Inflammatory macrophage (primary cell): ENCODE results near the gene MFNG.
A peak's percentile ranks its signal among the peaks of the same experiment; 100 is the strongest.
"Not testable (repeated sequence)": the region's sequence is repeated elsewhere in the genome, so short reads cannot be mapped to it uniquely, and the experiment has no call there.

Experiments used
- DNase-seq, 2 donors: peaks; one replicate each; pipeline ENCODE4 v3.0.0-alpha.2; 2020 to 2022

MFNG gene

GRCh38 chr22:37472418-37473006 is 13.7 kb downstream of the MFNG start:
- DNase-seq, result peak; percentile 15 to 27

GRCh38 chr22:37471727-37472417 is 14.3 kb downstream of the MFNG start:
- DNase-seq, result no peak

GRCh38 chr22:37470087-37470445 is 16.1 kb downstream of the MFNG start:
- DNase-seq, result no peak

GRCh38 chr22:37469416-37470086 is 16.6 kb downstream of the MFNG start:
- DNase-seq, result no peak

- DNase-seq, result not testable (repeated sequence)
These were observed 17.9 kb downstream of the MFNG start for GRCh38 chr22:37468201-37468695.

- no peak for DNase-seq
These were observed 18.7 kb downstream of the MFNG start for GRCh38 chr22:37467391-37467955.

GRCh38 chr22:37464181-37464580 is 22.0 kb downstream of the MFNG start:
- no peak for DNase-seq

- DNase-seq, result peak in 1 of 2 donors; percentile 18
These were observed 23.2 kb downstream of the MFNG start for GRCh38 chr22:37462983-37463382.

- DNase-seq, result no peak
These were observed 23.7 kb downstream of the MFNG start for GRCh38 chr22:37462436-37462835.

GRCh38 chr22:37461961-37462360 is 24.2 kb downstream of the MFNG start:
- no peak for DNase-seq

- no peak for DNase-seq
These were observed 25.5 kb downstream of the MFNG start for GRCh38 chr22:37460684-37461083.

- DNase-seq, result no peak
These were observed 27.0 kb downstream of the MFNG start for GRCh38 chr22:37459206-37459605.

GRCh38 chr22:37457093-37457893 is 28.9 kb downstream of the MFNG start:
- DNase-seq, result peak; percentile 54 to 69

GRCh38 chr22:37456346-37456745 is 29.8 kb downstream of the MFNG start:
- no peak for DNase-seq

GRCh38 chr22:37455896-37456295 is 30.3 kb downstream of the MFNG start:
- no peak for DNase-seq

GRCh38 chr22:37454857-37455686 is 31.1 kb downstream of the MFNG start:
- peak in 1 of 2 donors; percentile 32 for DNase-seq

- no peak for DNase-seq
These were observed 32.5 kb downstream of the MFNG start for GRCh38 chr22:37453696-37454095.

GRCh38 chr22:37451218-37451617 is 35.0 kb downstream of the MFNG start:
- DNase-seq, result no peak

- DNase-seq, result no peak
These were observed 36.7 kb downstream of the MFNG start for GRCh38 chr22:37449331-37450001.

GRCh38 chr22:37448516-37449127 is 37.6 kb downstream of the MFNG start:
- no peak for DNase-seq

- no peak for DNase-seq
These were observed 40.7 kb downstream of the MFNG start for GRCh38 chr22:37445501-37445900.
